Astrocyte (in vitro differentiated cells and primary cell): Measurements from ENCODE around the gene SPC25. TPM values are rescaled to one million over a fixed set of nuclear protein-coding genes. Genes with fewer than 3 reads are reported as not detected.

Experiments
- DNase-seq: peaks from one replicate; pipeline ENCODE4 v3.0.0-alpha.2; 2010; ENCODE audit warnings: low read depth
- FAIRE-seq: peaks from 2 replicates; lab custom pipeline; 2011; peaks lifted over from hg19 to GRCh38; lab: Jason Lieb, UNC
- H2AFZ ChIP-seq: 2 replicates; pipeline ENCODE4 v1.6.0; 2012; ENCODE audit warnings: low read depth, low read length, inconsistent platforms
- H3K27ac ChIP-seq: 2 replicates; pipeline ENCODE4 v1.5.1; 2011; ENCODE audit warnings: low read depth, low read length, inconsistent platforms
- H3K27me3 ChIP-seq: 2 replicates; pipeline ENCODE4 v1.6.0; 2011; ENCODE audit warnings: low read length, inconsistent platforms; ENCODE audit not compliant: insufficient read depth
- H3K36me3 ChIP-seq: 2 replicates; pipeline ENCODE4 v1.5.1; 2011; ENCODE audit warnings: low read length, inconsistent platforms; ENCODE audit not compliant: insufficient read depth
- H3K4me1 ChIP-seq: 2 replicates; pipeline ENCODE4 v1.5.1; 2011; ENCODE audit warnings: low read length, inconsistent platforms; ENCODE audit not compliant: insufficient read depth
- H3K4me2 ChIP-seq: 2 replicates; pipeline ENCODE4 v1.6.0; 2012; ENCODE audit warnings: low read length, inconsistent platforms
- H3K4me3 ChIP-seq: 2 replicates; pipeline ENCODE4 v1.5.1; 2011; ENCODE audit warnings: low read depth, mild to moderate bottlenecking, low read length, inconsistent platforms; ENCODE audit not compliant: insufficient read depth
- H3K79me2 ChIP-seq: 2 replicates; pipeline ENCODE4 v1.6.0; 2012; ENCODE audit warnings: mild to moderate bottlenecking, low read length, inconsistent platforms; ENCODE audit not compliant: insufficient read depth
- H3K9ac ChIP-seq: 2 replicates; pipeline ENCODE4 v1.6.0; 2012; ENCODE audit warnings: mild to moderate bottlenecking, low read length, inconsistent platforms
- H3K9me3 ChIP-seq: 2 replicates; pipeline ENCODE4 v1.5.1; 2012; ENCODE audit warnings: low read depth, mild to moderate bottlenecking, low read length, inconsistent platforms; ENCODE audit not compliant: insufficient read depth
- H4K20me1 ChIP-seq: 2 replicates; pipeline ENCODE4 v1.6.0; 2012; ENCODE audit warnings: low read length, inconsistent platforms; ENCODE audit not compliant: insufficient read depth
- H3K27ac Mint-ChIP-seq: one replicate; pipeline ENCODE4 v1.8.0; 2021; ENCODE audit warnings: mild to moderate bottlenecking, mixed read lengths; ENCODE audit not compliant: unreplicated experiment
- H3K27me3 Mint-ChIP-seq: one replicate; pipeline ENCODE4 v1.8.0; 2021; ENCODE audit warnings: low read depth, mixed read lengths; ENCODE audit not compliant: unreplicated experiment
- H3K36me3 Mint-ChIP-seq: one replicate; pipeline ENCODE4 v1.8.0; 2021; ENCODE audit warnings: low read depth, mixed read lengths; ENCODE audit not compliant: unreplicated experiment
- H3K4me1 Mint-ChIP-seq: one replicate; pipeline ENCODE4 v1.8.0; 2021; ENCODE audit warnings: low read depth, mixed read lengths; ENCODE audit not compliant: unreplicated experiment
- H3K4me3 Mint-ChIP-seq: one replicate; pipeline ENCODE4 v1.8.0; 2021; ENCODE audit warnings: mild to moderate bottlenecking, moderate library complexity, mixed read lengths; ENCODE audit not compliant: unreplicated experiment
- H3K9me3 Mint-ChIP-seq: one replicate; pipeline ENCODE4 v1.8.0; 2021; ENCODE audit warnings: mild to moderate bottlenecking, mixed read lengths; ENCODE audit not compliant: unreplicated experiment
- CTCF ChIP-seq: IDR thresholded peaks from 2 replicates; pipeline ENCODE4 v1.5.1; 2011; ENCODE audit warnings: low read depth, mild to moderate bottlenecking, inconsistent platforms, low read length, moderate library complexity; ENCODE audit not compliant: insufficient read depth
- EZH2 ChIP-seq: IDR thresholded peaks from 2 replicates; pipeline ENCODE4 v1.6.1; 2012; ENCODE audit warnings: mild to moderate bottlenecking, low read length, inconsistent platforms; ENCODE audit not compliant: insufficient read depth
- total RNA-seq: library from RNA; stranded (reverse); gene quantifications from 2 replicates; pipeline ENCODE4 v1.2.1, GENCODE V29; 2021

SPC25 gene
- total RNA-seq, 1 donor from 2014 or later = 1.6 TPM

GRCh38 chr2:168851674-168852320 is 38.4 kb downstream of the SPC25 start:
- Mint-ChIP-seq H3K9me3 (no peaks in the 10 kb centered on the region), H3K4me1 (peaks cover 7% of the 10 kb centered on the region), H3K36me3 (no peaks in the 10 kb centered on the region), H3K4me3 (no peak overlapping the region), H3K27ac (no peak overlapping the region), H3K27me3 (no peaks in the 10 kb centered on the region)
- Histone ChIP-seq H2AFZ (no peak overlapping the region), H3K9ac (no peak overlapping the region), H3K27me3 (no peaks in the 10 kb centered on the region), H3K4me1 (no peaks in the 10 kb centered on the region), H3K27ac (no peak overlapping the region), H3K9me3 (no peaks in the 10 kb centered on the region), H3K4me2 (no peak overlapping the region), H3K4me3 (no peak overlapping the region), H3K79me2 (no peaks in the 10 kb centered on the region), H3K36me3 (no peaks in the 10 kb centered on the region), H4K20me1 (no peaks in the 10 kb centered on the region)
- TF ChIP-seq EZH2 (no peak), CTCF (no peak)
- peak; percentile 79 for DNase-seq
- FAIRE-seq = no peak

GRCh38 chr2:168850846-168851245 is 39.4 kb downstream of the SPC25 start:
- Histone ChIP-seq H3K4me3 (no peak overlapping the region), H3K4me1 (no peaks in the 10 kb centered on the region), H3K9ac (no peak overlapping the region), H3K9me3 (no peaks in the 10 kb centered on the region), H3K4me2 (no peak overlapping the region), H4K20me1 (no peaks in the 10 kb centered on the region), H3K27ac (no peak overlapping the region), H3K79me2 (no peaks in the 10 kb centered on the region), H3K27me3 (no peaks in the 10 kb centered on the region), H2AFZ (no peak overlapping the region), H3K36me3 (no peaks in the 10 kb centered on the region)
- Mint-ChIP-seq H3K4me1 (peaks cover 7% of the 10 kb centered on the region), H3K27me3 (no peaks in the 10 kb centered on the region), H3K27ac (no peak overlapping the region), H3K36me3 (no peaks in the 10 kb centered on the region), H3K4me3 (no peak overlapping the region), H3K9me3 (no peaks in the 10 kb centered on the region)
- FAIRE-seq (no peak), DNase-seq (peak; percentile 6)
- no peak for TF ChIP-seq CTCF
- TF ChIP-seq EZH2 = no peak

- no peaks in the 10 kb centered on the region for H3K27me3 ChIP-seq
- H3K9me3 ChIP-seq = no peaks in the 10 kb centered on the region
- FAIRE-seq (no peak), DNase-seq (peak; percentile 7)
- H3K27ac ChIP-seq = no peak overlapping the region
- Mint-ChIP-seq H3K27me3 (no peaks in the 10 kb centered on the region), H3K27ac (no peak overlapping the region), H3K9me3 (no peaks in the 10 kb centered on the region), H3K36me3 (no peaks in the 10 kb centered on the region), H3K4me1 (peaks cover 7% of the 10 kb centered on the region), H3K4me3 (no peak overlapping the region)
- H3K4me2 ChIP-seq = no peak overlapping the region
- no peaks in the 10 kb centered on the region for H3K36me3 ChIP-seq
- H3K4me1 ChIP-seq = no peaks in the 10 kb centered on the region
- no peaks in the 10 kb centered on the region for H4K20me1 ChIP-seq
- no peak overlapping the region for H3K4me3 ChIP-seq
- H3K9ac ChIP-seq = no peak overlapping the region
- H3K79me2 ChIP-seq = no peaks in the 10 kb centered on the region
- no peak overlapping the region for H2AFZ ChIP-seq
- TF ChIP-seq EZH2 = no peak
- TF ChIP-seq CTCF = no peak
Observed at GRCh38 chr2:168849610-168850009, 40.6 kb downstream of the SPC25 start.
